Embryonic facial prominence (tissue), 1 donor: ENCODE measurements around the gene CAMKMT.
A peak's percentile ranks its signal among the peaks of the same experiment; 100 is the strongest.

ENCODE experiments used
- DNase-seq: peaks from one replicate; pipeline ENCODE4 v3.0.0-alpha.2; 2016; ENCODE audit errors: extremely low spot score

Gene CAMKMT

GRCh38 chr2:44444881-44445280 lies 83.1 kb downstream of the CAMKMT start:
- no peak for DNase-seq

- DNase-seq, result no peak
Observed at GRCh38 chr2:44448860-44449527, 87.2 kb downstream of the CAMKMT start.

- no peak for DNase-seq
Observed at GRCh38 chr2:44450082-44450481, 88.3 kb downstream of the CAMKMT start.

GRCh38 chr2:44450806-44451205 lies 89.1 kb downstream of the CAMKMT start:
- no peak for DNase-seq

GRCh38 chr2:44452069-44452583 lies 90.4 kb downstream of the CAMKMT start:
- no peak for DNase-seq

- DNase-seq, result no peak
Observed at GRCh38 chr2:44453259-44453658, 91.5 kb downstream of the CAMKMT start.

- DNase-seq, result no peak
Observed at GRCh38 chr2:44455877-44456276, 94.1 kb downstream of the CAMKMT start.

- DNase-seq, result no peak
Observed at GRCh38 chr2:44456946-44457345, 95.2 kb downstream of the CAMKMT start.

- DNase-seq, result no peak
Observed at GRCh38 chr2:44459739-44460138, 98.0 kb downstream of the CAMKMT start.

- DNase-seq, result no peak
Observed at GRCh38 chr2:44462934-44463849, 101.4 kb downstream of the CAMKMT start.

- DNase-seq, result no peak
Observed at GRCh38 chr2:44464437-44464836, 102.7 kb downstream of the CAMKMT start.

- no peak for DNase-seq
Observed at GRCh38 chr2:44470151-44470550, 108.4 kb downstream of the CAMKMT start.

GRCh38 chr2:44477657-44478414 lies 116.1 kb downstream of the CAMKMT start:
- no peak for DNase-seq

- peak; percentile 86 for DNase-seq
Observed at GRCh38 chr2:44479127-44479887, 117.6 kb downstream of the CAMKMT start.

- no peak for DNase-seq
Observed at GRCh38 chr2:44480068-44480467, 118.3 kb downstream of the CAMKMT start.

GRCh38 chr2:44487052-44487451 lies 125.3 kb downstream of the CAMKMT start:
- DNase-seq, result no peak

- no peak for DNase-seq
Observed at GRCh38 chr2:44490726-44491125, 129.0 kb downstream of the CAMKMT start.

GRCh38 chr2:44494006-44494405 lies 132.3 kb downstream of the CAMKMT start:
- no peak for DNase-seq

- no peak for DNase-seq
Observed at GRCh38 chr2:44495035-44495434, 133.3 kb downstream of the CAMKMT start.

GRCh38 chr2:44495544-44495943 lies 133.8 kb downstream of the CAMKMT start:
- no peak for DNase-seq

- no peak for DNase-seq
Observed at GRCh38 chr2:44496130-44496529, 134.4 kb downstream of the CAMKMT start.
